ENCODE results near the gene TRPM7.

- TF ChIP-seq CTCF (IDR thresholded peaks at IDR 0.05): no peak
- TF ChIP-seq POLR2A (IDR thresholded peaks at IDR 0.05): no peak
Observed at GRCh38 chr15:50613600-50613999, 73.0 kb downstream of the TRPM7 start.
